KOPT-K1 (cell line): ENCODE results near the gene CNDP1.
"Not testable (repeated sequence)": the region's sequence is repeated elsewhere in the genome, so short reads cannot be mapped to it uniquely, and the experiment has no call there.

Source experiments
- H3K27ac ChIP-seq: fragments of 200-600 bp; sonication (generic); 2 replicates; pipeline ENCODE4 v1.5.1; 2016; ENCODE audit warnings: antibody characterized with exemption, mild to moderate bottlenecking, low read depth, low read length; ENCODE audit not compliant: poor library complexity, severe bottlenecking
- H3K36me3 ChIP-seq: fragments of 200-600 bp; sonication (generic); 2 replicates; pipeline ENCODE4 v1.5.1; 2017; ENCODE audit warnings: antibody characterized with exemption, mild to moderate bottlenecking, low read length, moderate library complexity; ENCODE audit not compliant: insufficient read depth
- H3K9me3 ChIP-seq: fragments of 200-600 bp; sonication (generic); 2 replicates; pipeline ENCODE4 v1.5.1; 2017; ENCODE audit warnings: antibody characterized with exemption, low read length, mild to moderate bottlenecking; ENCODE audit not compliant: insufficient read depth, poor library complexity, severe bottlenecking

CNDP1 gene

GRCh38 chr18:74563999-74564398 lies 29.7 kb downstream of the CNDP1 start:
- no peak overlapping the region for H3K27ac ChIP-seq
- no peaks in the 10 kb centered on the region for H3K36me3 ChIP-seq
- peaks cover 28% of the 10 kb centered on the region for H3K9me3 ChIP-seq

GRCh38 chr18:74565164-74565563 lies 30.9 kb downstream of the CNDP1 start:
- not testable (repeated sequence) for H3K36me3 ChIP-seq, H3K27ac ChIP-seq
- H3K9me3 ChIP-seq = peaks cover 28% of the 10 kb centered on the region

- not testable (repeated sequence) for H3K36me3 ChIP-seq, H3K27ac ChIP-seq
- H3K9me3 ChIP-seq = peaks cover 28% of the 10 kb centered on the region
Measured at GRCh38 chr18:74565993-74566392, 31.7 kb downstream of the CNDP1 start.

- no peaks in the 10 kb centered on the region for H3K36me3 ChIP-seq
- peaks cover 28% of the 10 kb centered on the region for H3K9me3 ChIP-seq
- H3K27ac ChIP-seq = no peak overlapping the region
Measured at GRCh38 chr18:74567822-74568221, 33.5 kb downstream of the CNDP1 start.

- no peak overlapping the region for H3K27ac ChIP-seq
- no peaks in the 10 kb centered on the region for H3K36me3 ChIP-seq
- peaks cover 28% of the 10 kb centered on the region for H3K9me3 ChIP-seq
Measured at GRCh38 chr18:74569401-74569800, 35.1 kb downstream of the CNDP1 start.

- no peaks in the 10 kb centered on the region for H3K36me3 ChIP-seq
- peaks cover 19% of the 10 kb centered on the region for H3K9me3 ChIP-seq
- H3K27ac ChIP-seq = no peak overlapping the region
Measured at GRCh38 chr18:74570266-74570665, 36.0 kb downstream of the CNDP1 start.

- no peaks in the 10 kb centered on the region for H3K36me3 ChIP-seq
- peaks cover 1% of the 10 kb centered on the region for H3K9me3 ChIP-seq
- H3K27ac ChIP-seq = no peak overlapping the region
Measured at GRCh38 chr18:74571895-74572680, 37.8 kb downstream of the CNDP1 start.

GRCh38 chr18:74573053-74573452 lies 38.8 kb downstream of the CNDP1 start:
- no peaks in the 10 kb centered on the region for H3K9me3 ChIP-seq
- no peak overlapping the region for H3K27ac ChIP-seq
- no peaks in the 10 kb centered on the region for H3K36me3 ChIP-seq

GRCh38 chr18:74574916-74575315 lies 40.6 kb downstream of the CNDP1 start:
- Histone ChIP-seq H3K9me3 (no peaks in the 10 kb centered on the region), H3K27ac (no peak overlapping the region), H3K36me3 (no peaks in the 10 kb centered on the region)

- no peaks in the 10 kb centered on the region for H3K9me3 ChIP-seq
- H3K36me3 ChIP-seq = no peaks in the 10 kb centered on the region
- H3K27ac ChIP-seq = no peak overlapping the region
Measured at GRCh38 chr18:74577019-74577418, 42.7 kb downstream of the CNDP1 start.

- H3K36me3 ChIP-seq = no peaks in the 10 kb centered on the region
- no peak overlapping the region for H3K27ac ChIP-seq
- H3K9me3 ChIP-seq = no peaks in the 10 kb centered on the region
Measured at GRCh38 chr18:74579496-74580065, 45.3 kb downstream of the CNDP1 start.

GRCh38 chr18:74582642-74583041 lies 48.3 kb downstream of the CNDP1 start:
- no peaks in the 10 kb centered on the region for H3K36me3 ChIP-seq
- no peaks in the 10 kb centered on the region for H3K9me3 ChIP-seq
- H3K27ac ChIP-seq = no peak overlapping the region

- no peaks in the 10 kb centered on the region for H3K9me3 ChIP-seq
- H3K36me3 ChIP-seq = no peaks in the 10 kb centered on the region
- no peak overlapping the region for H3K27ac ChIP-seq
Measured at GRCh38 chr18:74587441-74587840, 53.1 kb downstream of the CNDP1 start.

- H3K36me3 ChIP-seq = peaks cover 13% of the 10 kb centered on the region
- no peak overlapping the region for H3K27ac ChIP-seq
- H3K9me3 ChIP-seq = no peaks in the 10 kb centered on the region
Measured at GRCh38 chr18:74589021-74589420, 54.7 kb downstream of the CNDP1 start.

- H3K9me3 ChIP-seq = no peaks in the 10 kb centered on the region
Measured at GRCh38 chr18:74589811-74590210, 55.5 kb downstream of the CNDP1 start.

GRCh38 chr18:74590671-74591070 lies 56.4 kb downstream of the CNDP1 start:
- peaks cover 26% of the 10 kb centered on the region for H3K36me3 ChIP-seq
- H3K27ac ChIP-seq = no peak overlapping the region
- H3K9me3 ChIP-seq = no peaks in the 10 kb centered on the region

More at GRCh38 chr18:74589811-74590210, 55.5 kb downstream of the CNDP1 start:
- no peak overlapping the region for H3K27ac ChIP-seq
- peaks cover 19% of the 10 kb centered on the region for H3K36me3 ChIP-seq
